Neutrophil (primary cell): ENCODE results near the gene DMD.

ENCODE experiments used
- H3K27ac ChIP-seq: fragments of 200-600 bp; sonication (generic); 2 replicates; pipeline ENCODE4 v1.5.1; 2016; ENCODE audit warnings: mild to moderate bottlenecking, moderate library complexity
- H3K27me3 ChIP-seq: fragments of 200-600 bp; sonication (generic); 2 replicates; pipeline ENCODE4 v1.6.0; 2016; ENCODE audit warnings: mild to moderate bottlenecking
- H3K36me3 ChIP-seq: fragments of 200-600 bp; sonication (generic); 2 replicates; pipeline ENCODE4 v1.5.1; 2017
- H3K4me1 ChIP-seq, 2 experiments: fragments of 200-600 bp in 1 of 2; sonication (generic) in 1 of 2; 1 replicate in 1 of 2; 2 replicates in 1 of 2; pipeline versions ENCODE4 v1.5.1 to v1.6.1; 2013 to 2016; ENCODE audit warnings: low read depth in 1 of 2, low read length in 1 of 2, mild to moderate bottlenecking in 1 of 2, moderate library complexity in 1 of 2; ENCODE audit not compliant: control insufficient read depth in 1 of 2, insufficient read depth in 1 of 2
- H3K4me3 ChIP-seq, 2 experiments: fragments of 200-600 bp in 1 of 2; sonication (generic) in 1 of 2; 1 replicate in 1 of 2; 2 replicates in 1 of 2; pipeline ENCODE4 v1.5.1; 2013 to 2016; ENCODE audit warnings: low read depth in 1 of 2, low read length in 1 of 2, mild to moderate bottlenecking in 1 of 2, moderate library complexity in 1 of 2
- H3K9me3 ChIP-seq: fragments of 200-600 bp; sonication (generic); 2 replicates; pipeline ENCODE4 v1.5.1; 2016
- TF ChIP-seq, protein P1 (sequence below): fragments of 200-600 bp; sonication (generic); IDR thresholded peaks from 2 replicates; pipeline ENCODE4 v1.5.1; 2016; ENCODE audit warnings: antibody characterized with exemption

Gene DMD

DNA sequence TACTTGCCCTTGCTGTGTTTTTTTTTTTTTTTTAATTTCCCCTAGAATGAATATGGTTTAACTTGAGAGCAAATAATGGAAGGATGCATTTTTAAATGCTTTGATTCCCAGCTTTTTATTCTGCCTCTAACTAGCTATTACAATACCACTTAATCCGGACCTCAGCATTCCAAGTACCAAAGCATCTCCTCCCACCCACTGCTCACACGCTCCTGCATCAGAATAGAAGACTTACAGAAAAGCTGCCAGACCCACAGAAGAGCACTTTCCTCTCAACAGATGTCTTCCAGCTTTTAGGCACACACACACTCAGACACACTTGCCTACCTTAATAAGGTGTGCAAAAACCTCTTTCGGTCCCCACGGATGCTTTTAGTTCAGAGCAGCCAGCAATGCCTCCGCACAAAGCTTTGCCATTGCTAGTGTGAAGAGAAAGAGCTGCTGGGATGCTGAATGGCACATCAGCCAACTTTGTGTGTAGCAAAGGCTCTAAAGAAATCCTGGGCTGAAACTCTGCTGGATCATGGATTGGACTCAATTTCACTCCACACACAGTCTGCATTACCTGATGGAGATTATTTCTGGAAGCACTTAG, 1056.2 kb downstream of the DMD start:
- TF ChIP-seq, protein P1, sequence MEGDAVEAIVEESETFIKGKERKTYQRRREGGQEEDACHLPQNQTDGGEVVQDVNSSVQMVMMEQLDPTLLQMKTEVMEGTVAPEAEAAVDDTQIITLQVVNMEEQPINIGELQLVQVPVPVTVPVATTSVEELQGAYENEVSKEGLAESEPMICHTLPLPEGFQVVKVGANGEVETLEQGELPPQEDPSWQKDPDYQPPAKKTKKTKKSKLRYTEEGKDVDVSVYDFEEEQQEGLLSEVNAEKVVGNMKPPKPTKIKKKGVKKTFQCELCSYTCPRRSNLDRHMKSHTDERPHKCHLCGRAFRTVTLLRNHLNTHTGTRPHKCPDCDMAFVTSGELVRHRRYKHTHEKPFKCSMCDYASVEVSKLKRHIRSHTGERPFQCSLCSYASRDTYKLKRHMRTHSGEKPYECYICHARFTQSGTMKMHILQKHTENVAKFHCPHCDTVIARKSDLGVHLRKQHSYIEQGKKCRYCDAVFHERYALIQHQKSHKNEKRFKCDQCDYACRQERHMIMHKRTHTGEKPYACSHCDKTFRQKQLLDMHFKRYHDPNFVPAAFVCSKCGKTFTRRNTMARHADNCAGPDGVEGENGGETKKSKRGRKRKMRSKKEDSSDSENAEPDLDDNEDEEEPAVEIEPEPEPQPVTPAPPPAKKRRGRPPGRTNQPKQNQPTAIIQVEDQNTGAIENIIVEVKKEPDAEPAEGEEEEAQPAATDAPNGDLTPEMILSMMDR = no peak
- H3K4me1 ChIP-seq = no peaks in the 10 kb centered on the region
- H3K9me3 ChIP-seq = no peaks in the 10 kb centered on the region
- no peaks in the 10 kb centered on the region for H3K27me3 ChIP-seq
- H3K36me3 ChIP-seq = no peaks in the 10 kb centered on the region
- no peak overlapping the region for H3K4me3 ChIP-seq
- no peak overlapping the region for H3K27ac ChIP-seq

DNA sequence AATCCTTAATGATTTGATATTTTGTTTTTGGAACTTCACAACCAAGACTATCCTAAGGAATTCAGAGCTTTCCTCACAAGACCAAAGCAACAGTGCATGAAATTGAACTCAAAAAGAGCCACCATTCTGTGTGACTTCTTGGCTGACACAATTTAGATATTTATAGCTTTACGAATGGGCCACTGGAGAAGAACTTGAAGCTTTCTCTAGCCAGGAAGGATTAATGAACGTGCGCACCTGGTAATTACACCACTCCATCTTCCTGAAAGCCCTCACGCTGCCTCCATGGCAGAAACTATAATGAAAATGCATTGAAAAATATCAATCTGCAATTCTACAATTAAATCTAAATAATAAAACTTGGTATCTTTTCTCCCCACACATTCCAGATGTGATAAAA, 1057.8 kb downstream of the DMD start:
- Histone ChIP-seq H3K27ac (no peak overlapping the region), H3K4me1 (no peaks in the 10 kb centered on the region), H3K36me3 (no peaks in the 10 kb centered on the region), H3K9me3 (no peaks in the 10 kb centered on the region), H3K4me3 (no peak overlapping the region), H3K27me3 (no peaks in the 10 kb centered on the region)
- TF ChIP-seq, protein P1 = no peak

DNA sequence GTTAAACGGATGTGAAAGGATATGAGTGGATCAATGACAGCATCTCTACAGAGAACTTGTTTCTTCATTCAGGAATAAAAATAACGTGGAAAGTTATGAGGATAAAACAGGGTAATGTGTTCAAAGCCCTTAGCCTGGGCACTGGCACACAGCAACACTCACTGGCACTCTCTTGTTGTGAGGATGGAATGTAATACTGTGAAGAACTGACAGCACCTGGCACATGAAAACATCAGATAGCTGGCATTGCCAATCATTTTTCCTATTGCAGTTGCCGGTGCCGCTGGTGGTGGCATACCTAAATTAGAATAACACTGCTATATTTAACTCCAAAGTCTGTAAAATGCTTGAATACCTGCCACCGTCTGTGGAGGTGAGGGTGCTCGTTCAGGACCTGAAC, 1061.2 kb downstream of the DMD start:
- no peaks in the 10 kb centered on the region for H3K9me3 ChIP-seq
- H3K27me3 ChIP-seq = no peaks in the 10 kb centered on the region
- TF ChIP-seq, protein P1 = no peak
- no peaks in the 10 kb centered on the region for H3K36me3 ChIP-seq
- no peak overlapping the region for H3K27ac ChIP-seq
- H3K4me3 ChIP-seq = no peak overlapping the region
- no peaks in the 10 kb centered on the region for H3K4me1 ChIP-seq

- Histone ChIP-seq H3K4me1 (no peaks in the 10 kb centered on the region), H3K4me3 (no peak overlapping the region), H3K27ac (no peak overlapping the region), H3K36me3 (no peaks in the 10 kb centered on the region), H3K27me3 (no peaks in the 10 kb centered on the region), H3K9me3 (no peaks in the 10 kb centered on the region)
- TF ChIP-seq, protein P1 = no peak
These were observed 1069.5 kb downstream of the DMD start for GRCh38 chrX:32141841-32142240.

DNA sequence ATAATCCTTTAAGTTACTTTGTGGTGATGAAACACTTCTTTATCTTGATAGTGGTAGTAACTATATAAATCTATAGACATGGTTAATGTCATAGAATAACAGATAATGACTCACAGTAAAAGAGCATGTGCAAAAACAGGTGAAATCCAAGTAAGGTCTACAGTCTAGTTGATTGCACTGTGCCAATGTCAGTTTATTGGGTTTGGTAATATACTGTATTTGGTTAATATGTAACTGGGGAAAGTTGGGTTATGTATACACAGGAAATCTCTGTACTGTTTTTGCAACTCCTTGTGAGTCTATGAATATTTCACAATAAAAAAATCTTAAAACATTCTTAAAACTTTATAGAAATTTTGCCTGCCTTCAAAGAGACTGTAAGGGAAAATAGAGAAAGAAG, 1071.9 kb downstream of the DMD start:
- Histone ChIP-seq H3K9me3 (no peaks in the 10 kb centered on the region), H3K36me3 (no peaks in the 10 kb centered on the region), H3K4me1 (no peaks in the 10 kb centered on the region), H3K27me3 (no peaks in the 10 kb centered on the region), H3K27ac (no peak overlapping the region), H3K4me3 (no peak overlapping the region)
- TF ChIP-seq, protein P1 = no peak

GRCh38 chrX:32137525-32137924, 1073.8 kb downstream of the DMD start:
- Histone ChIP-seq H3K4me3 (no peak overlapping the region), H3K4me1 (no peaks in the 10 kb centered on the region), H3K27me3 (no peaks in the 10 kb centered on the region), H3K36me3 (no peaks in the 10 kb centered on the region), H3K9me3 (no peaks in the 10 kb centered on the region), H3K27ac (no peak overlapping the region)
- TF ChIP-seq, protein P1 = no peak
